H9 (cell line): ENCODE results near the gene CORO7. TPM values are rescaled to one million over a fixed set of nuclear protein-coding genes. Genes with fewer than 3 reads are reported as not detected.

Experiments
- DNase-seq: peaks from one replicate; pipeline ENCODE4 v3.0.0-alpha.2; 2017
- H2AFZ ChIP-seq: one replicate; pipeline ENCODE4 v1.6.1; 2013; ENCODE audit warnings: mild to moderate bottlenecking, low read length, control low read depth, moderate library complexity
- H2AK5ac ChIP-seq: 2 replicates; pipeline ENCODE4 v1.6.1; 2013; ENCODE audit warnings: low read length, control low read depth, mixed read lengths; ENCODE audit not compliant: insufficient read length
- H2BK120ac ChIP-seq: one replicate; pipeline ENCODE4 v1.6.1; 2013; ENCODE audit warnings: low read depth, mild to moderate bottlenecking, low read length, control low read depth, inconsistent platforms; ENCODE audit not compliant: poor library complexity, severe bottlenecking
- H2BK12ac ChIP-seq: 2 replicates; pipeline ENCODE4 v1.6.1; 2013; ENCODE audit warnings: low read length, control low read depth, mixed read lengths, low read depth; ENCODE audit not compliant: insufficient read length
- H2BK15ac ChIP-seq: 2 replicates; pipeline ENCODE4 v1.6.1; 2013; ENCODE audit warnings: low read depth, low read length, control low read depth
- H2BK20ac ChIP-seq: one replicate; pipeline ENCODE4 v1.6.1; 2013; ENCODE audit warnings: low read depth, mild to moderate bottlenecking, low read length, control low read depth, inconsistent platforms; ENCODE audit not compliant: poor library complexity, severe bottlenecking
- H2BK5ac ChIP-seq: 2 replicates; pipeline ENCODE4 v1.6.1; 2013; ENCODE audit warnings: low read length, control low read depth, mixed read lengths; ENCODE audit not compliant: insufficient read length
- H3K14ac ChIP-seq: 2 replicates; pipeline ENCODE4 v1.6.1; 2013; ENCODE audit warnings: low read length, control low read depth; ENCODE audit not compliant: insufficient read depth
- H3K18ac ChIP-seq: 2 replicates; pipeline ENCODE4 v1.6.1; 2013; ENCODE audit warnings: low read depth, mild to moderate bottlenecking, mixed read lengths, low read length, control low read depth; ENCODE audit not compliant: insufficient read length
- H3K23ac ChIP-seq: 2 replicates; pipeline ENCODE4 v1.6.1; 2013; ENCODE audit warnings: low read length, control low read depth, mixed read lengths, low read depth; ENCODE audit not compliant: insufficient read length
- H3K23me2 ChIP-seq: 2 replicates; pipeline ENCODE4 v1.6.1; 2013; ENCODE audit warnings: low read depth, mild to moderate bottlenecking, mixed read lengths, low read length, control low read depth; ENCODE audit not compliant: insufficient read length, poor library complexity, severe bottlenecking
- H3K27ac ChIP-seq: 2 replicates; pipeline ENCODE4 v1.5.1; 2013; ENCODE audit warnings: low read length, control low read depth, mixed read lengths, low read depth; ENCODE audit not compliant: insufficient read length
- H3K27me3 ChIP-seq: 2 replicates; pipeline ENCODE4 v1.6.1; 2013; ENCODE audit warnings: low read length, control low read depth, inconsistent platforms; ENCODE audit not compliant: insufficient read depth
- H3K4ac ChIP-seq: 2 replicates; pipeline ENCODE4 v1.6.1; 2013; ENCODE audit warnings: low read depth, mild to moderate bottlenecking, control low read depth, inconsistent platforms, low read length, moderate library complexity
- H3K4me1 ChIP-seq: 2 replicates; pipeline ENCODE4 v1.6.1; 2013; ENCODE audit warnings: low read length, control low read depth, inconsistent platforms; ENCODE audit not compliant: insufficient read depth
- H3K4me2 ChIP-seq: 2 replicates; pipeline ENCODE4 v1.6.1; 2013; ENCODE audit warnings: low read length, control low read depth, mixed read lengths; ENCODE audit not compliant: insufficient read length, insufficient read depth
- H3K56ac ChIP-seq: 2 replicates; pipeline ENCODE4 v1.6.1; 2013; ENCODE audit warnings: low read depth, mild to moderate bottlenecking, mixed read lengths, low read length, control low read depth; ENCODE audit not compliant: insufficient read length
- H3K79me1 ChIP-seq: 2 replicates; pipeline ENCODE4 v1.6.1; 2013; ENCODE audit warnings: low read depth, mild to moderate bottlenecking, moderate library complexity, low read length, control low read depth, inconsistent platforms; ENCODE audit not compliant: insufficient read depth, poor library complexity, severe bottlenecking
- H3K79me2 ChIP-seq: 2 replicates; pipeline ENCODE4 v1.6.1; 2013; ENCODE audit warnings: low read length, control low read depth, inconsistent platforms; ENCODE audit not compliant: insufficient read depth
- H3K9ac ChIP-seq: 2 replicates; pipeline ENCODE4 v1.6.1; 2013; ENCODE audit warnings: low read length, control low read depth, mixed read lengths; ENCODE audit not compliant: insufficient read length; ENCODE audit errors: extremely low read depth
- H3K9me3 ChIP-seq: one replicate; pipeline ENCODE4 v1.6.1; 2013; ENCODE audit warnings: low read depth, low read length, inconsistent platforms; ENCODE audit not compliant: control insufficient read depth
- H3T11ph ChIP-seq: one replicate; pipeline ENCODE4 v1.6.1; 2013; ENCODE audit warnings: mild to moderate bottlenecking, low read length, control low read depth, inconsistent platforms
- H4K20me1 ChIP-seq: one replicate; pipeline ENCODE4 v1.6.1; 2013; ENCODE audit not compliant: control insufficient read depth, insufficient read length, insufficient read depth
- H4K5ac ChIP-seq: 2 replicates; pipeline ENCODE4 v1.6.1; 2013; ENCODE audit warnings: low read depth, mild to moderate bottlenecking, mixed read lengths, low read length, control low read depth; ENCODE audit not compliant: insufficient read length
- H4K8ac ChIP-seq: replicated peaks from 2 replicates; pipeline ENCODE4 v1.6.1; 2013; ENCODE audit warnings: low read length, control low read depth, mixed read lengths, low read depth; ENCODE audit not compliant: insufficient read length
- H4K91ac ChIP-seq: 2 replicates; pipeline ENCODE4 v1.6.1; 2013; ENCODE audit warnings: low read depth, mild to moderate bottlenecking, moderate library complexity, mixed read lengths, low read length, control low read depth; ENCODE audit not compliant: insufficient read length
- H3K27ac Mint-ChIP-seq, 3 experiments: 2 replicates in 2 of 3; 3 replicates in 1 of 3; pipeline ENCODE4 v1.8.0; 2020 to 2021; ENCODE audit warnings: mixed read lengths in 3 of 3, mild to moderate bottlenecking in 1 of 3, moderate library complexity in 1 of 3
- H3K27me3 Mint-ChIP-seq: 2 replicates; pipeline ENCODE4 v1.8.0; 2021; ENCODE audit warnings: low read depth, mild to moderate bottlenecking, moderate library complexity, mixed read lengths
- H3K36me3 Mint-ChIP-seq, 3 experiments: 2 replicates in 2 of 3; 3 replicates in 1 of 3; pipeline ENCODE4 v1.8.0; 2020 to 2021; ENCODE audit warnings: low read depth in 3 of 3, mixed read lengths in 3 of 3; ENCODE audit not compliant: insufficient read depth in 1 of 3
- H3K4me1 Mint-ChIP-seq, 2 experiments: 2 replicates each; pipeline ENCODE4 v1.8.0; 2020; ENCODE audit warnings: mixed read lengths in 2 of 2
- H3K4me3 Mint-ChIP-seq, 2 experiments: 2 replicates in 1 of 2; 3 replicates in 1 of 2; pipeline ENCODE4 v1.8.0; 2020 to 2021; ENCODE audit warnings: mild to moderate bottlenecking in 2 of 2, mixed read lengths in 2 of 2, moderate library complexity in 1 of 2
- H3K9me3 Mint-ChIP-seq, 2 experiments: 2 replicates in 1 of 2; 3 replicates in 1 of 2; pipeline ENCODE4 v1.8.0; 2020; ENCODE audit warnings: mild to moderate bottlenecking in 2 of 2, mixed read lengths in 2 of 2, moderate library complexity in 1 of 2
- CTCF ChIP-seq: fragments of 200-600 bp; sonication (generic); conservative IDR thresholded peaks from 3 replicates; pipeline ENCODE4 v1.8.0; 2021; ENCODE audit warnings: antibody characterized with exemption, mild to moderate bottlenecking
- WGBS: extraction: QIAGEN DNeasy Blood & Tissue Kit; methylation state at CpG from one replicate; pipeline ENCODE4 v1.1.7; 2013; ENCODE audit warnings: missing lambda C conversion rate, low lambda C conversion rate, mixed read lengths; ENCODE audit not compliant: insufficient read length; ENCODE audit errors: extremely low coverage; 5-methylcytosine and 5-hydroxymethylcytosine counted together
- total RNA-seq: library from RNA; stranded (reverse); gene quantifications from 2 replicates; pipeline ENCODE4 v1.2.1, GENCODE V29; 2021

CORO7 gene
- total RNA-seq, 1 experiment from 2014 or later = 38.4 TPM

DNA sequence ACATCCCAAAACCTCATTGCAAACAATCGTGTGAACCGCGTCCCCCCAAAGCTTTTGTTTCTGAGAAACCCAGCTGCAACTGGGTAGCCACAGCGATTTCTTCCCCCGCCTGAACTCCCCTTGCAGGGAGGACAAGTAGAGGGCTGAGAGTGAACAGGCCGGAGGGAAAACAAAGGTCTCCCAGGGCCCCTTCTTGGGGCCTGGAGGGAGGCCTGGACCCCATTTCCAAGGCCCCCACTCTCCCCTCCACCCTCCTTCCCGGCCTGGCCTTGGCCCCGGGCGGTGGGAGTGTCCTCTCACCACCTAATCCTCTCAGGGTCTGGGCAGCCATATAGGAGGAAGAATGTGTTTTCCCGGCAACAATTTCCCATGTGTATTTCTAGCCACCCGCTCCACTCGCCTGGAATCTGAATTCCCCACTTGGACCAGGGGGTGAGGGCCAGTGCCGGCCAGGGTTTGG, 97.9 kb downstream of the CORO7 start:
- H4K20me1 ChIP-seq = peaks cover 3% of the 10 kb centered on the region
- H3K4ac ChIP-seq = no peak overlapping the region
- no peak overlapping the region for H4K91ac ChIP-seq
- Mint-ChIP-seq H3K27me3 (peaks cover 16% of the 10 kb centered on the region), H3K27ac (peak overlapping the region in 2 of 3 experiments; percentile 58 to 93; a peak in 3 of 7 replicates), H3K36me3 (0 out of 7 replicates have a peak, but pooled peaks cover 0 to 2% (median 0%) of the 10 kb centered on the region in 3 experiments), H3K9me3 (peaks cover 0 to 3% of the 10 kb centered on the region in 2 experiments; a peak in 1 of 5 replicates), H3K4me3 (peak overlapping the region in 1 of 2 experiments; percentile 59; a peak in 2 of 5 replicates), H3K4me1 (peaks cover 7 to 35% of the 10 kb centered on the region in 2 experiments)
- no peak for TF ChIP-seq CTCF
- no peak overlapping the region for H4K8ac ChIP-seq
- H2AK5ac ChIP-seq = no peak overlapping the region
- no peak overlapping the region for H2BK12ac ChIP-seq
- no peak overlapping the region for H3K27ac ChIP-seq
- H3T11ph ChIP-seq = no peak overlapping the region
- H2BK20ac ChIP-seq = no peak overlapping the region
- H3K23me2 ChIP-seq = peaks cover 12% of the 10 kb centered on the region
- no peak overlapping the region for H2BK15ac ChIP-seq
- no peak overlapping the region for H2BK5ac ChIP-seq
- no peak overlapping the region for H4K5ac ChIP-seq
- no peaks in the 10 kb centered on the region for H3K79me1 ChIP-seq
- no peak overlapping the region for H2BK120ac ChIP-seq
- H3K27me3 ChIP-seq = no peaks in the 10 kb centered on the region; the same call in 1 of the 2 replicates
- H3K56ac ChIP-seq = no peak overlapping the region
- no peak for DNase-seq
- H3K79me2 ChIP-seq = peaks cover 6% of the 10 kb centered on the region; the same call in 1 of the 2 replicates
- whole genome bisulfite sequencing = no CpG with 5 or more reads among the region's 13 CpGs
- no peak overlapping the region for H3K14ac ChIP-seq
- H3K4me2 ChIP-seq = no peak overlapping the region
- no peak overlapping the region for H3K18ac ChIP-seq
- 0 out of 2 replicates have a peak, but pooled peaks cover 3% of the 10 kb centered on the region for H3K4me1 ChIP-seq
- no peak overlapping the region for H3K23ac ChIP-seq
- H2AFZ ChIP-seq = no peak overlapping the region
- H3K9ac ChIP-seq = no peak overlapping the region
- no peaks in the 10 kb centered on the region for H3K9me3 ChIP-seq
